GM23338 (cell line): ENCODE data around the gene ITFG1. TPM values are rescaled to one million over a fixed set of nuclear protein-coding genes. Genes with fewer than 3 reads are reported as not detected.
A peak's percentile ranks its signal among the peaks of the same experiment; 100 is the strongest.

Source experiments
- ATAC-seq: fragments of 200-7000 bp; cut with Tn5 transposase; 3 replicates; pipeline ENCODE4 v1.9.1; 2020
- DNase-seq: peaks from one replicate; pipeline ENCODE4 v3.0.0-alpha.2; 2015; ENCODE audit warnings: low spot score
- H2AFZ ChIP-seq: fragments of 200-600 bp; sonication (generic); 2 replicates; pipeline ENCODE4 v1.8.0; 2016; ENCODE audit warnings: antibody characterized with exemption, mild to moderate bottlenecking, moderate library complexity
- H3F3A ChIP-seq: fragments of 200-600 bp; sonication (generic); replicated peaks from 2 replicates; pipeline ENCODE4 v1.8.0; 2017; ENCODE audit warnings: antibody characterized with exemption, mixed run types, low read depth
- H3K27ac ChIP-seq: fragments of 200-600 bp; sonication (generic); 2 replicates; pipeline ENCODE4 v1.6.1; 2016; ENCODE audit warnings: low read depth
- H3K27me3 ChIP-seq: fragments of 200-600 bp; sonication (generic); 2 replicates; pipeline ENCODE4 v1.8.0; 2016; ENCODE audit warnings: mild to moderate bottlenecking, mixed run types, moderate library complexity; ENCODE audit not compliant: insufficient read depth
- H3K36me3 ChIP-seq: fragments of 200-600 bp; sonication (generic); 2 replicates; pipeline ENCODE4 v1.8.0; 2016; ENCODE audit warnings: mild to moderate bottlenecking; ENCODE audit not compliant: insufficient read depth
- H3K4me1 ChIP-seq: fragments of 200-600 bp; sonication (generic); 2 replicates; pipeline ENCODE4 v1.8.0; 2016; ENCODE audit warnings: mild to moderate bottlenecking, moderate library complexity; ENCODE audit not compliant: insufficient read depth
- H3K4me2 ChIP-seq: fragments of 200-600 bp; sonication (generic); 2 replicates; pipeline ENCODE4 v1.7.1; 2017; ENCODE audit warnings: mixed run types
- H3K4me3 ChIP-seq: fragments of 200-600 bp; sonication (generic); 2 replicates; pipeline ENCODE4 v1.6.1; 2016; ENCODE audit warnings: mixed run types
- H3K79me2 ChIP-seq: fragments of 200-600 bp; sonication (generic); replicated peaks from 2 replicates; pipeline ENCODE4 v1.8.0; 2017; ENCODE audit warnings: mild to moderate bottlenecking; ENCODE audit not compliant: insufficient read depth
- H3K9me2 ChIP-seq: fragments of 200-600 bp; sonication (generic); 2 replicates; pipeline ENCODE4 v1.8.0; 2017; ENCODE audit not compliant: insufficient read depth
- H4K20me1 ChIP-seq: fragments of 200-600 bp; sonication (generic); replicated peaks from 2 replicates; pipeline ENCODE4 v1.8.0; 2017; ENCODE audit warnings: mild to moderate bottlenecking; ENCODE audit not compliant: insufficient read depth
- H3K27ac Mint-ChIP-seq: 2 replicates; pipeline ENCODE4 v1.8.0; 2020; ENCODE audit warnings: inconsistent platforms, mild to moderate bottlenecking, moderate library complexity, mixed read lengths
- H3K27me3 Mint-ChIP-seq: 3 replicates; pipeline ENCODE4 v1.8.0; 2022; ENCODE audit warnings: low read depth, mild to moderate bottlenecking, moderate library complexity, mixed read lengths, inconsistent platforms; ENCODE audit not compliant: insufficient read depth, poor library complexity
- H3K36me3 Mint-ChIP-seq: 3 replicates; pipeline ENCODE4 v1.8.0; 2021; ENCODE audit warnings: low read depth, mild to moderate bottlenecking, inconsistent platforms, moderate library complexity, mixed read lengths
- H3K4me1 Mint-ChIP-seq: 3 replicates; pipeline ENCODE4 v1.8.0; 2020; ENCODE audit warnings: mild to moderate bottlenecking, inconsistent platforms, mixed read lengths
- H3K4me3 Mint-ChIP-seq: 3 replicates; pipeline ENCODE4 v1.8.0; 2021; ENCODE audit warnings: moderate library complexity, mild to moderate bottlenecking, inconsistent platforms, mixed read lengths
- H3K9me3 Mint-ChIP-seq: 3 replicates; pipeline ENCODE4 v1.8.0; 2020; ENCODE audit warnings: moderate library complexity, mild to moderate bottlenecking, inconsistent platforms, mixed read lengths
- EZH2 ChIP-seq: fragments of 200-600 bp; sonication (generic); IDR thresholded peaks from one replicate; pipeline ENCODE4 v1.8.0; 2017; ENCODE audit warnings: antibody characterized with exemption, mild to moderate bottlenecking, low read depth; ENCODE audit not compliant: unreplicated experiment
- JUNB ChIP-seq: IDR thresholded peaks from one replicate; pipeline ENCODE4 v1.6.1; 2016; ENCODE audit warnings: antibody characterized with exemption; ENCODE audit not compliant: unreplicated experiment
- NANOG ChIP-seq: IDR thresholded peaks from 2 replicates; pipeline ENCODE4 v1.6.1; 2016; ENCODE audit warnings: antibody characterized with exemption, borderline replicate concordance
- POLR2AphosphoS5 ChIP-seq: IDR thresholded peaks from 2 replicates; pipeline ENCODE4 v1.6.1; 2016; ENCODE audit warnings: antibody characterized with exemption, low read depth
- ZNF114 ChIP-seq: fragments of 250-450 bp; sonication (Bioruptor Pico); IDR thresholded peaks from 2 replicates; pipeline ENCODE4 v1.5.0; 2020; ENCODE audit warnings: mild to moderate bottlenecking, moderate library complexity
- polyA plus RNA-seq: library from polyadenylated mRNA; unstranded; fragments of >200 nt; fragmentation: Nextera tagmentation; extraction: Ambion mirVana; gene quantifications from 2 replicates; pipeline ENCODE4 v1.2.1, GENCODE V29; 2016
- total RNA-seq: library from RNA; depleted of rRNA; stranded (reverse); fragments of >200 nt; shearing (Covaris generic); gene quantifications from 2 replicates; pipeline ENCODE4 v1.2.3, GENCODE V29; 2014
- TF ChIP-seq, protein P1 (sequence below), 2 experiments: fragments of 200-600 bp in 1 of 2; sonication (generic) in 1 of 2; conservative IDR thresholded peaks; 2 replicates each; pipeline versions ENCODE4 v1.5.1 to v1.6.1; 2016 to 2017; ENCODE audit warnings: antibody characterized with exemption in 2 of 2, low read depth in 2 of 2, mild to moderate bottlenecking in 2 of 2, moderate library complexity in 1 of 2

The ITFG1 gene
- total and polyA plus RNA-seq, 2 experiments from 2014 or later = 18.5 to 26.9 TPM

DNA sequence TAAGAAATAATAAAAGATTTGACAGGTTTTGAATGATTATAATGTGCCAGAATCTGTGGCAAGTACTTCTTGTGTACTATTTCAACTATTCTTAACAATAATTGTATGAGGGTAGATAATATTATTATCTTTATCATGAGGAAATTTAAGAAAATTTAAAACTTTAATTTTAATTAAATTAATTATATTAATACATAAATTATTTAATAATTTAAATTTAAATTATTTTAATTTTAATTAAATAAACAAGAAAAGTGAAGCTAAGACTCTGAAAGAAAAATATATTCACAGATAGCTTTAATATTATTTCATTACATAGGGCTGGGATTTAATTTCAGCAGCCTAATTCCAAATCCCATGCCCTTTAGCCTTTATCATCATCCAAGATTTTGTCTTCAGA, 285.7 kb downstream of the ITFG1 start (continued):
- TF ChIP-seq POLR2AphosphoS5 = no peak
- TF ChIP-seq, protein P1, sequence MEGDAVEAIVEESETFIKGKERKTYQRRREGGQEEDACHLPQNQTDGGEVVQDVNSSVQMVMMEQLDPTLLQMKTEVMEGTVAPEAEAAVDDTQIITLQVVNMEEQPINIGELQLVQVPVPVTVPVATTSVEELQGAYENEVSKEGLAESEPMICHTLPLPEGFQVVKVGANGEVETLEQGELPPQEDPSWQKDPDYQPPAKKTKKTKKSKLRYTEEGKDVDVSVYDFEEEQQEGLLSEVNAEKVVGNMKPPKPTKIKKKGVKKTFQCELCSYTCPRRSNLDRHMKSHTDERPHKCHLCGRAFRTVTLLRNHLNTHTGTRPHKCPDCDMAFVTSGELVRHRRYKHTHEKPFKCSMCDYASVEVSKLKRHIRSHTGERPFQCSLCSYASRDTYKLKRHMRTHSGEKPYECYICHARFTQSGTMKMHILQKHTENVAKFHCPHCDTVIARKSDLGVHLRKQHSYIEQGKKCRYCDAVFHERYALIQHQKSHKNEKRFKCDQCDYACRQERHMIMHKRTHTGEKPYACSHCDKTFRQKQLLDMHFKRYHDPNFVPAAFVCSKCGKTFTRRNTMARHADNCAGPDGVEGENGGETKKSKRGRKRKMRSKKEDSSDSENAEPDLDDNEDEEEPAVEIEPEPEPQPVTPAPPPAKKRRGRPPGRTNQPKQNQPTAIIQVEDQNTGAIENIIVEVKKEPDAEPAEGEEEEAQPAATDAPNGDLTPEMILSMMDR (conservative IDR thresholded peaks at IDR 0.05; ENCODE audit: low read depth in 2 of 2) = no peak

DNA sequence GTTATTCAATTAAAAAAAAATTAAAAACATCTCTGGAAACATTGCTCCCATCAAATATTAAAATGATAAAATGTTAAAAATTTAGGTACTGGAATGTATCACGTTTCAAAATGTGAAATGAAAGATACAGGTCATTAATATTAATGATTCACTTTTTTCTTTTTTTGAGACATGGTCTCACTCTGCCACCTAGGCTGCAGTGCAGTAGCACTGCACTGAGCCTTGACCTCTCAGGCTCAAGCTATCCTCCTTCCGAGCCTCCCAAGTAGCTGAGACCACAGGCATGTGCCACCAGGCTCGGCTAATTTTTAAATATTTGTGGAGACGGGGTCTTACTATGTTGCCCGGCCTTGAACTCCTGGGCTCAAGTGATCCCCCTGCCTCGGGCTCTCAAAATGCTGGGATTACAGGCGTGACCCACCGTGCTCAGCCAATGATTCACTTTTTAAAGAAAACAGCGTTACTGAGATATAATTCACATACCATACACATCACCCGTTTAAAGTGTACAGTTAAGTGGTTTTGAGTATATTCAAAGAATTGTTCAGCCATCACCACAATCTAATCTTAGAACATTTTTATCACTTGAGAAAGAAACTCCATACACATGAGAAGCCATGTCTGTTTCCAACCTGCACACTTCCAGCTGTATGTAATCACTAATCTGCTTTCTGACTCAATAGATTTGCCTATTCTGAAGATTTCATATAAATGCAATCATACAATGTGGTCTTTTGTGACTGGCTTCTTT, 298.0 kb downstream of the ITFG1 start:
- H3K27me3 Mint-ChIP-seq = peaks cover 4% of the 10 kb centered on the region
- Histone ChIP-seq H3K9me2 (no peaks in the 10 kb centered on the region), H3K4me1 (peaks cover 20% of the 10 kb centered on the region), H3K27me3 (no peaks in the 10 kb centered on the region), H3K4me2 (no peak overlapping the region), H3K36me3 (no peaks in the 10 kb centered on the region), H2AFZ (no peak overlapping the region), H3K79me2 (no peaks in the 10 kb centered on the region), H3F3A (no peaks in the 10 kb centered on the region), H3K27ac (no peak overlapping the region), H4K20me1 (no peaks in the 10 kb centered on the region), H3K4me3 (no peak overlapping the region)
- H3K9me3 Mint-ChIP-seq = no peaks in the 10 kb centered on the region; the same call in 2 of the 3 replicates
- DNase-seq (peak; percentile 16), ATAC-seq (peak; percentile 50)
- H3K27ac Mint-ChIP-seq = no peak overlapping the region
- TF ChIP-seq, protein P1 (conservative IDR thresholded peaks at IDR 0.05; ENCODE audit: low read depth in 2 of 2) = peak; percentile 34 to 44; a peak in 3 of 4 replicates
- TF ChIP-seq EZH2 (no peak), NANOG (no peak)
- H3K4me3 Mint-ChIP-seq = no peak overlapping the region
- H3K4me1 Mint-ChIP-seq = peaks cover 22% of the 10 kb centered on the region
- no peaks in the 10 kb centered on the region for H3K36me3 Mint-ChIP-seq

DNA sequence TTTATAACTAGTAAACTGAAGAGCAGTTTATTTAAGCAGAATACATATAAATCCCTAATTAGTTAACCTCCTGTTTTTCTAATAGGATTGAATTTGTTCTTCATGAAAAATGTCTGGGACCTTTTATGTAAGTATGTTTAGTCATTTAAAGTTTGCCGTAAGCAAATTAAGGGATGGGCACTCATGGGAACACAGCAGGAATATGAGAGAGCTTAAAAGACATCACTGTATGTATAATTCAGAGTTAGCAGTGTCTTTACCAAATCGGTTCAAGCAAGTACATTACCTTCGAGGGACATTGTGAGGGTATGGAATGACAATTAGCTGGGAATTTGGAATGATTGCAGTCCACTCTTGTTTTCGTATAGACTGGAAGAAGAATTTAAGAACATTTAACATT, 299.4 kb downstream of the ITFG1 start:
- H3K27ac Mint-ChIP-seq = no peak overlapping the region
- Histone ChIP-seq H3K27ac (no peak overlapping the region), H3K27me3 (no peaks in the 10 kb centered on the region), H3K36me3 (no peaks in the 10 kb centered on the region), H3K4me1 (peaks cover 8% of the 10 kb centered on the region; the same call in 1 of the 2 replicates), H3K79me2 (no peaks in the 10 kb centered on the region), H3K4me2 (no peak overlapping the region), H3K4me3 (no peak overlapping the region), H4K20me1 (no peaks in the 10 kb centered on the region), H2AFZ (no peak overlapping the region), H3K9me2 (no peaks in the 10 kb centered on the region), H3F3A (no peaks in the 10 kb centered on the region)
- no peak overlapping the region for H3K4me3 Mint-ChIP-seq
- no peaks in the 10 kb centered on the region for H3K27me3 Mint-ChIP-seq
- H3K36me3 Mint-ChIP-seq = no peaks in the 10 kb centered on the region
- ATAC-seq (no peak), DNase-seq (no peak)
- H3K9me3 Mint-ChIP-seq = no peaks in the 10 kb centered on the region
- peaks cover 12% of the 10 kb centered on the region; the same call in 2 of the 3 replicates for H3K4me1 Mint-ChIP-seq
- TF ChIP-seq, protein P1 (conservative IDR thresholded peaks at IDR 0.05; ENCODE audit: low read depth in 2 of 2) = no peak
- TF ChIP-seq NANOG (no peak), ZNF114 (CRISPR knock-in tag) (no peak), JUNB (no peak), EZH2 (no peak)
